GM21390 (cell line): ENCODE measurements around the gene ARL6IP4.

ENCODE experiments used
- ATAC-seq: cut with Tn5 transposase; IDR thresholded peaks from one replicate; pipeline ENCODE4 v1.9.1; 2021; ENCODE audit not compliant: unreplicated experiment

ARL6IP4 gene

GRCh38 chr12:122989874-122990419 lies 9.5 kb downstream of the ARL6IP4 start:
- no peak for ATAC-seq

DNA sequence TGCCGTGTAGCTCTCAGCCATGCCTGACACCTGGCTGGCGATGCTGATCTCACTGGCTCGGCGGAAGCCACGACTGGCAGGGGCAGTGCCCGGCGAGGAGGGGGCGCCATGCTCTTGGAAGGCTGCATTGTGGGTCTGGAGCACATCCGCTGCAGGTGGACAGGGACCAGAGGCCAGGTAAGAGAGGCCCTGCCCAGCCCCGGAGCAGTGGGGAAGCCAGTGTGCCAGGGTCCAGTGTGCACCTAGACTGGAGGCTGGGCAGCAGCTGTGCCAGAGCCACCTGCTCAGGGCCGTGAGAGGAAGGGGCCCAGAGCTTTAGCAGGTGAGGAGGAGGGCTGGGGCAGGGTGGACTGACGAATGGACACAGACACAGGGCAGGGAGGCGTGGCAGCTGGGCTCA lies 10.1 kb downstream of the ARL6IP4 start:
- no peak for ATAC-seq

DNA sequence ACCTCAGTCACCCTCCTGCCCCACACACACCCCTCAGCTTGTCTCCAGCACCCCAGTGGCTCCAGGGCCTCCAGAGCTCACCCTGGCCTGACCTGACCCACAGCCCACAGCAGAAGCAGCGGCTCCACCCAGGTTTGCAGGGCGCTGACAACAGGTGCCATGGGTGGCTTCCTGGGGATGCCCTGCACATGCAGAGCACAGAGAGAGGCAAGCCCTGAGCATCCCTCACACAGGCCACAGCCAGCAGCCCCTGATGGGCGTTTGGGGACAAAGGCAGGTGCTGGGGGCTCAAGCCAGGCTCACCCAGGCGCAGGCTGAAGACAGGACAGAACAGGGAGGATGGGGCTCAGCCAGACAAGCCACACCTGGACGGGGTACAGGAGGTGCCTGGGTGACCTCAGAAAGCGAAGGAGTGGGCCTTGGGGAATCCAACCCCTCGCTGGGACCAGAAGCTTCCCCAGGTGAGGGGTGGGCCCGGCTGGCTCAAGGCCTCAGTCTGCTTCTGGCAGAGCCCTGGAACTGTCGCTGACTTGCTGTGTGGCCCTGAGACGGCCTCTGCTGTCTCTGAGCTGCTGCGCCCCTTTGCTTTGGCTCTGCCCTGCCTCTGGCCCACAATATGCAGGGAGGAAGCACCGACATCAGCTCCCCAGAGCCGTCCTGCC lies 10.6 kb downstream of the ARL6IP4 start:
- ATAC-seq = no peak

DNA sequence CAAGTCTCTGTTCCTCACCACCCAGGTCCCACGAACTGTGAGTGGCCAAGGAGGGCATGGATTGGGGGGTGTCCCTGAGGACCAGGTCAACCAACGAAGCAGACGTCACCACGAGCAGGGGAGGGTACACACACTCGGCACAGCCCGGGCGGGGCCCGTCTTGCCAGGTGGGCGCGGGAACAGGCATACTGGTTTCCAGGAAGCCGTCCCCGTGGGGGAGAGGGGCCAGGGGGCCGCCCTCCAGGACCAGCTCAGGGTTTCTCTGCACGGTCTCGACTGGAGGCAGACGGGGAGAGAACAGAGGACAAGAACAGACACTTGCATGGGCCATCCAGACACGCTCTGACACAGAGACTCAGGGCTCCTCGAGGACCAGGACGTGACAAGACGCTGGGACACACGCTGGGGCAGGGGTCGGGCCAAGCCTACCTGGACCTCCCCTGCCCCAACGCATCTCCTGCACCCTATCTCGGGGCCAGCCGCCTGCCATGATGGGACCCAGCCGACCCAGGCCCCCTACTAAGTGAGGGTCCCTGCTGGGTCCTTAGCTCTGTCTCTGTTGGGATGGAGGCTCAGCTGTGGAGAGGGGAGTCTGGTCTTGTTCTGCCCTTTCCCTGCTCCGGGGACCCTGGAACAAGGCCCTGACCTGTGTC lies 11.3 kb downstream of the ARL6IP4 start:
- ATAC-seq = no peak

DNA sequence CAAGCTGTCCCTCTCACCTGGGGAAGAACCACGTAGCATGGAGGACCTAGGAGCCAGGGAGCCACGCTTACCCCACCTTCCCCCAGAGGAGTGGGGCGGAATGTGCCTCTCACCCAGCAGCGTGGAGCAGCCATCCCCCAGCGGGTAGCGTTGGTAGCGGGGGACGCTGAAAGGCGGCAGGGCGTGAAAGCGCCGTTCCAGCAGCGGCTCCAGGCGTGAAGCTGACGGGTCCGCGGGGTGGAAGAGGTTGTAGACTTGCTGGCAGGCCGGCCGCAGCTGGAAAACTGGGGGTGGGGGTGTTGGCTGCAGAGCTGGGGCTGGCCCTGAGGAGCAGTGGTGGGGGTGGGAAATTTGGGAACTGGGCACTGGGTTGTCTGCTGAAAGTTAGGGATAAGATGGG lies 11.9 kb downstream of the ARL6IP4 start:
- ATAC-seq = no peak

GRCh38 chr12:122994140-122994675 lies 13.7 kb downstream of the ARL6IP4 start:
- ATAC-seq = no peak

DNA sequence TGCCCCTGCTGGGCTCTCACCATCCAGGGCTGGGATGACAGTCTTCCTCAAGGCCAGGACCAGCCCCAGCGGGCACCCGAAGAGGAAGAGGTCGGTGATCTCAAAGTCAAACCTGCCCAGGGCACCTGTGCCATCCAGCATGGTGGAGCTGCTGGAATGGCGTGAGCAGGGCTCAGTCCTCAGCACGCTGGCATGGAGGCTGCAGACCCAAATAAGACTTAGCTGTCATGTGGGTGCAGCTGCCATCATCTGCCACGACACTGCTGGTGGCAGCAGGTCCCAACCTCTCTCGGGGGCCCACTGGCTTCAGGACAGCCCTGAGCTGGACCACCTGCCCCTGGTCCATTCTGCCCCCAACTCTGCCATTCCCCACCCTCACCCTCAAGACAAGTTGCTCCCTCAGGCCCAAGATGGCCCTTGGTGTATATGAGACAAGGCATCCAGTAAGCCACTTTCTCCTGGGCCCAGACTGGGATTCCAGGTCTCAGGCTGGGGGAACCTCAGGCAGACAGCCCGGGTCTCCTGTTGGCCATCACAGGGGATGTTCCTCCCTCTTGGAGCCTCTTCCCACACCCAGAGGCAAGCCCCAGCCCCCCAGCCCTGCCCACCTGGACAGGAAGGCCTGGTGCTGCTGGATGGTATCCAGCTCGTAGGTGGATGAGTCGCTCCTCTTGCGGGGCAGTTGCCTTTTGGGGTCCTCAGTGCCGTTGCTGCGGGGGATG lies 14.5 kb downstream of the ARL6IP4 start:
- ATAC-seq = no peak

- no peak for ATAC-seq
These were observed 15.2 kb downstream of the ARL6IP4 start for GRCh38 chr12:122995503-122996187.

DNA sequence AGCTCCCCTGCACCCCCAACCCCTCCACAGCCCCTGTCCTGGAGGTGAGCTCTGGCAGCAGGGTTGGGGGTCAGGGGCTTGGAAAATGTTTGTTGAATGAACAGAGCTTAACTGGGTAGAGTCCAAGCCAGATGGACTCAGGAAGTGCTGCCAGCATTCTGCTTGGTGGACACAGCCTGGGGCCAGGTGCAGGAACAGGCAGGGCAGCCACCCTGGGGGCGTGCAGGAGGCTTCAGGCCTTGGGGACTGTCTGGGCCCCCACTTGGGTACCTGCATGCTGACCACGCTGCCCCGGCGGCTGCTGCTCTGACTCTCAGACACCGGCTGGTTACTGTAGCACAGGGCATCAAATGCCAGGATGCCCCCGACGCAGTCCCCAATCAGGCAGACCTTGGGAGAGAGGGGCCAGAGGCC lies 15.7 kb downstream of the ARL6IP4 start:
- no peak for ATAC-seq

DNA sequence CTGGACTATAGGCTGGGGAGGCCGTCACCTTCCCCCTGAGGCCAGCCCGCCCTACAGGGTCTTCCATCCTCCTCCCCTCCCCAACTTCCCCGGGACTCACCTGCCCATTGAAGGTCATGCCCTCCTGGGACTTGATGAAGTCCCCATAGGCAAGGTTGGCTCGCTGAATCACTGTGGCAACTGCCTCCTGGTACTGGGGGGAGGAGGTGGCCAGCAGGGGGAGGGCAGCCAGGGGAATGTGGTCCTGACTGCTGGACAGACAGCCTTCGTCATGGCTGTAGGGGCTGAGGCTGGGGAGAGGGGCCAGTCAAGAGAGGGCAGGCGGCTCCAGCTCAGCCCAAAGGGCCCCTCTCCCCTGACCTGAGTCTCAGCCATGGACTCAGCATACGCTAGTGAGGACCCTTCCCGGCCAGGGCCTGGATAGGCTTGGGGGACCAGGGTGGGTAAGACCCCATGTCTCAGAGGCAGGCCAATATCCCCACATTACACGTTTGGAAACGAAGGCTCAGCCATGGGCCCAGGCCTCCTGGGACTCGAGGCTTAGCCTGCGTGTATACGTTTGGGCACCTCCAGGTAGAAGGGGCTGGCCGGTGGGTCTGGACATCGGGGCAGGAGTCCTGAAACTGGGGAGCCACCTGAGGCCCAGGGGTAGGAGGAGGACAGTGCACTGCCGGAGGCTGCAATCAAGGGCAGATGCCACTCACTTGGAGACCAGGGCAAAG lies 16.3 kb downstream of the ARL6IP4 start:
- no peak for ATAC-seq

GRCh38 chr12:122997343-122998250 lies 17.1 kb downstream of the ARL6IP4 start:
- ATAC-seq = no peak

DNA sequence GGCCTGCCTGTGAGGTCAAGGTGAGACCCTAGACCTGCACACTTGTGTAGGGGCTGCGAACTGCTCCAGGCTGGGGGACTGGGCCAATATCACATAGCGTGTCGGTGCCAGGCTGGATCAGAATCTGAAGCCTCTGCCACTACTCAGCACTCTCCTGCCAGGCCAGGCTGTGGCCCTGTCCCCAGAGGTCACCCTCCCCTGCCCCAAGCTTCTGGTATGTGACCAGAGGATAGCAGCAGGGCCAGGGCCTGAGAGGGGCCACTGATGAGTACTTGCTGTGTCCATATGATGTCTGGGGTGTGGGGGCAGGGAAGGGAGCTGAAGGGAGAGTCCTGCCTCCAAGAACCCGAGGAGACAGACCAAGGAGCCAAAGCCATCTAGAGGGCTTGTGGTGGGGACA lies 17.8 kb downstream of the ARL6IP4 start:
- ATAC-seq = no peak

DNA sequence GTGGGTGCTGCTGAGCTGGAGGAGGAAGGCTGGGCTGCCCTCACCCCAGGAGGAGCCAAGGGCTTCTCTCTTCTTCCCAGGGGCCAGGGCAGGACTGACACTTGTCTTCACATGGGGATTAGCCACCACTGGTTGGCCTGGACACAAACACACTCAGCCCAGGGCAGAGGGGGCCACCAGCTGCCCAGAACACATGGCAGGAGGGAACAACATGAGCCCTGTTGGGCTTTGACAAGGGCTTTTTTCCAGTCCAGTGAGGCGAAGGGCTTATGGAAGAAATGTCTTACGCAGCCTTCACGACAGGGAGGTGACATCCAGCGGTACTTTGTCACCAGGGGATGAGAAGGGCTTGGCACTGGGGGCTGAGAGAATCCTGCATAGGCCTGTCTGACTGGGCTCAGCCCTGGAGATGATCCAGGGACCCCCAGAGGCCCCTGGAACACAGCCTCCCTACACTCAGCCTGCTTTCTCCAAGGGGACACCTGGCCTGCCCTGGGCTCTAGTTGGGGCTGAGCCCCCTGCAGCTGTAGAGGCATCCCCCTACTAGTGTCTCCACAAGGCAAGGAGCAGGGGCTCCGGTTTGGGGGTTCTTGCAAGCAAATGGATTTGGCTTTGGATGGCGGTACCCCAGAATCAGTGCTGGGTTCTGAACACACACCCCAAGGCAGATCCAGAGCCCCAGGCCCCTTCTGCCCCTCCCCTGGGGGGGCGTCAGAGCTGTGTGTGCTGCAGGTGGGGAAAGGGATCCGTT lies 18.9 kb downstream of the ARL6IP4 start:
- ATAC-seq = no peak

GRCh38 chr12:122999986-123000420 lies 19.5 kb downstream of the ARL6IP4 start:
- no peak for ATAC-seq

GRCh38 chr12:123000578-123000977 lies 20.1 kb downstream of the ARL6IP4 start:
- no peak for ATAC-seq

- ATAC-seq = no peak
These were observed 21.0 kb downstream of the ARL6IP4 start for GRCh38 chr12:123001464-123001863.

DNA sequence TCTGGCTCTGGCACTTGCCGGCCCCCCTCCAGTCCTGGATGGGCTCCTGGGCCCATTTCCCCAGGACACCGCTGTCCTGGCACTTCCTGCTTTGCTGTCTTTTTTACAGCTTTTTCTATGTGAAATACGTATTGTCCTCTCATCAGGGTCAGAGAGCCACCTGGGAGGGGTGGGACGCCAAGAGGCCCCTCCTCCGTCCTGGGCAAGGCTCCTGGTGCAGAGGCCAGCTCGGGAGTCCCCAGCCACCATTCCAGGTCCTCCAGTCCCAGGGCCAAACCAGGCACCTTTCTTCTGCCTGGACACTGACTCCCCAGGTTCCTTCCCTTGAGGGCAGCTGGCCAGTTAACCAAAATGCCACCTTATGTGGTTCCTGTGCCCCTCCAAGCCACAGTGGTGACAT lies 22.8 kb downstream of the ARL6IP4 start:
- ATAC-seq = no peak

DNA sequence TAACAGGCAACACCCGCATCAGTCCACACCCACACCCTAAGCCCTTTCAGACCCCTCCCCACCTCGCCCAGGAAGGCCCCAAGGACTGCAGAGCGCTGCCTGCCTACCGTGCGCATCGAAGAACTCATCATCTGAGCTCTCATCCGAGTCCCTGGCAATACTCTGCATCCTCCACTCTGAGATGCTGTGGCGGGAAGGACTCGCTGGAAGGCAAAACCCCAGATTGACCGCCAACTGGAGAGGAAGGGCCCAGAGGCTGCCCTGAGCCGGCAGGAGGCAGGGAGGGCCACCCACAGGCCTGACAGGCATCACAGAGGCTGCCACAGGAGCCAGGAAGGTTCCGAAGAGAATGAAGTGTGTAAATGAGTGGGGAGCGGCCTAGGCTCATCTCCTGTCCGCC lies 23.8 kb downstream of the ARL6IP4 start:
- no peak for ATAC-seq
